HG02970 (cell line): ENCODE data around the gene SNTB2.
"Not testable (repeated sequence)": the region's sequence is repeated elsewhere in the genome, so short reads cannot be mapped to it uniquely, and the experiment has no call there.

Experiments used
- ATAC-seq: cut with Tn5 transposase; IDR thresholded peaks from one replicate; pipeline ENCODE4 v1.9.1; 2021; ENCODE audit warnings: mild to moderate bottlenecking, moderate library complexity, moderate number of reproducible peaks; ENCODE audit not compliant: unreplicated experiment, low FRiP score

Gene SNTB2

GRCh38 chr16:69186642-69187445 is at the start of gene SNTB2:
SNTB2 (plus strand) TSS chr16:69187164; CDS start chr16:69187167, 3 bp downstream.
- ATAC-seq: peak; percentile 90

GRCh38 chr16:69138608-69139007 is 48.4 kb upstream of the SNTB2 start:
- ATAC-seq: no peak

GRCh38 chr16:69139464-69139863 is 47.5 kb upstream of the SNTB2 start:
- ATAC-seq: not testable (repeated sequence)

GRCh38 chr16:69141014-69141413 is 46.0 kb upstream of the SNTB2 start:
- ATAC-seq: no peak

- ATAC-seq: no peak
These were observed 45.0 kb upstream of the SNTB2 start for GRCh38 chr16:69141936-69142335.

GRCh38 chr16:69143116-69143515 is 43.8 kb upstream of the SNTB2 start:
- no peak for ATAC-seq

- ATAC-seq: no peak
These were observed 41.3 kb upstream of the SNTB2 start for GRCh38 chr16:69145658-69146057.

GRCh38 chr16:69149621-69150020 is 37.3 kb upstream of the SNTB2 start:
- not testable (repeated sequence) for ATAC-seq

- ATAC-seq: no peak
These were observed 36.7 kb upstream of the SNTB2 start for GRCh38 chr16:69150146-69150865.

GRCh38 chr16:69157196-69157595 is 29.8 kb upstream of the SNTB2 start:
- ATAC-seq: no peak

GRCh38 chr16:69160192-69160591 is 26.8 kb upstream of the SNTB2 start:
- no peak for ATAC-seq

- no peak for ATAC-seq
These were observed 21.4 kb upstream of the SNTB2 start for GRCh38 chr16:69165584-69165983.

- ATAC-seq: no peak
These were observed 20.6 kb upstream of the SNTB2 start for GRCh38 chr16:69166221-69166833.

- no peak for ATAC-seq
These were observed 19.7 kb upstream of the SNTB2 start for GRCh38 chr16:69166946-69167930.

- no peak for ATAC-seq
These were observed 17.9 kb upstream of the SNTB2 start for GRCh38 chr16:69169051-69169450.

- ATAC-seq: no peak
These were observed 17.2 kb upstream of the SNTB2 start for GRCh38 chr16:69169607-69170352.

GRCh38 chr16:69171325-69172084 is 15.5 kb upstream of the SNTB2 start:
- no peak for ATAC-seq

GRCh38 chr16:69176033-69176800 is 10.7 kb upstream of the SNTB2 start:
- no peak for ATAC-seq
